Lower leg skin (tissue), 3 donors: ENCODE data around the gene MYO5A.

Experiments
- CTCF ChIP-seq, 3 donors: fragments of 450-650 bp; IDR thresholded peaks; one replicate each; pipeline ENCODE4 v1.5.1; 2016; ENCODE audit warnings: antibody characterized with exemption in 3 of 3, mild to moderate bottlenecking in 3 of 3, moderate library complexity in 2 of 3
- POLR2A ChIP-seq, 2 donors: fragments of 450-650 bp; IDR thresholded peaks; one replicate each; pipeline ENCODE4 v1.6.1; 2016 to 2017; ENCODE audit warnings: antibody characterized with exemption in 2 of 2, mild to moderate bottlenecking in 1 of 2, moderate library complexity in 1 of 2

- TF ChIP-seq CTCF (IDR thresholded peaks at IDR 0.05) (no peak), POLR2A (IDR thresholded peaks at IDR 0.05) (no peak)
These were observed 227.3 kb downstream of the MYO5A start for GRCh38 chr15:52301265-52301847.
